ENCODE data around the gene RPTOR.
A peak's percentile ranks its signal among the peaks of the same experiment; 100 is the strongest.

RPTOR gene

DNA sequence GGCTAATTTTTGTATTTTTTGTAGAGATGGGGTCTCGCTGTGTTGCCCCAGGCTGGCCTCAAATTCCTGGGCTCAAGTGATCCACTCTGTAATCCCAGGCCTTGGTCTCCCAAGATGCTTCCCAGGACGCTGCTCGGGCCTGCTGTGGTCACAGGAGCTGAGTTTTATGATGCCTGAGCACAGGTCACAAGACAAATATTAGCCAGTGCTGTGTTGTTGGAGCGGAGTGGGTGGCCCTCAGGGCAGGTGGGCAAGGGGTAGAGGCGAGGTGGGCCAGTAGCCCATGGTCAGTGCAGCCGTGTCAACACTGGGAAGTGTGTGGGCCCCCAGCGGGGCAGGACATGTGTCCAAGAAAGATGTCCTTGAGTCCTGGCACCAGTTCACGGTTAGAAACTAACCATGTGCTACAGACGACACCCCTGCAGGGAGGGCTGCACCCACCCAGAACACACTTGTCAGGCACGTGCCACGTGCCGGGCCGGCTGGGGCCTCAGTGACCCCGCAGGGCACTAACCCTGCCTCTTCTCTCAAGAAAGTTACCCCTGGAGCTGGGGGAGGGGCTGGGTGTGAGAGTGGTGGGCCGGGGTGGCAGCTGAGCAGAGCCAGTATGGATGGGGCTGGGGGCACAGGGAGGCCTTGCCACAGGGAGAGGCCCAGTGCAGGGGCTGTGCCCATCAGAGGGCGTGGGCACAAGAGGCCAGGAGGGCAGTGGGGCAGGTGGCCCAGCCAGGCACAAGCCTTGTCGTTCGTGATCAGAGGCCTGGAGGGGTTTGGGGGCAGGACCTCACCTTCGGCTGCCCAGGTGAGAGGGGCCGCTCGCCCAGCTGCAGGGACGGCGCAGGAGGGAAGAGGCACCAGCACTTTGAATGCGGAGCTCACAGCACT, 343.9 kb downstream of the RPTOR start:
- DNase-seq = no peak

GRCh38 chr17:80889231-80890195, 344.9 kb downstream of the RPTOR start:
- DNase-seq = no peak

- no peak for DNase-seq
Observed at GRCh38 chr17:80890196-80890920, 345.7 kb downstream of the RPTOR start.

DNA sequence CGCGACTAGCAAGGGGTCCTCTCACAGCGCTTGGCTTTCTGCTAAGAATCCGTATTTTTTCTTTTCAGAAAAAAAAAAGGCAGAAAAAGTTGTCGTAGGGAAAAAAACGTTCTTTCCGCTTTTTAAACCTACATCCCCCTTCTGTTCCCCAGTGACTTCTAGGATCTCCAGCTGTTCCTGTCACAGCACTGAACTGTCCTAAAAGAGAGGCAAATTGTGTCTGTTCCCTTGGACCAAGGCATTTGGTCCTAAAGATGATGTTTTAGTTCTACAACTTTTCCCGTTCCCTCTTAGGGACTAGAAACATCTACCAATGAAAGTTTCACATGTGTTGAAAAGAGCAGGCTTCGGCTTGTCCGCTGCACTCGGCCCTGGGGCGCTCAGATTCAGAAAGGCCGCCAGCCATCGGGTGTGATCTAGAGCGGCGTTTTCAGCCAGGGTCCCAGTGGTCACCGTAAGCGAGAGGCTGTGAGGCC, 346.3 kb downstream of the RPTOR start:
- no peak for DNase-seq

DNA sequence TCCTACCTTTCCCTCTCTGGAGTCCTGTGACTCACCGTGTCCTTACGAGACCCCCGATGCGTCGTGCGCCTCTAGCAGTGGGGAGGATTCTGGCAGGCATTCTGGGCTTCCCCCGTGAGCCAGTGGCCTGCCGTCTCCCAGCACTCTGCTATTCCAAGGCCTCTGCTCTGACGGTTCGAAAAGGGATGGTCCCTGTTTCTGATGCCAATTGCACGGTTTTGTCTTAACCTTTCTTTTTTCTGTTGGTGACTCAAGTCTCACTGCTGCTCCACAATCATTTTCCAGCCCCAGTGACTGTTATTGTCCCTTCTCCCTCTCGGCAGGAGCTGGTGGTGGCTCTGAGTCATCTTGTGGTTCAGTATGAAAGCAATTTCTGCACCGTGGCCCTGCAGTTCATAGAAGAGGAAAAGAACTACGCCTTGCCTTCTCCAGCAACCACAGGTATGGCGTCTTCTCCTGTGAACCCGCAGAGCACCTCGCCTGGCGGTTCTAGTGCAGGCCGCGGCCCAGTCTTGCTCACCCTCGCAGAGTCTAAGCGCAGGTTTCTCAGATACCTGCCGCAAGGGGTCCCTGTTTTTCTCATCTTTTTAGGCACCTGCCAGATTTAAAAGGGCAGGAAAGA, 346.9 kb downstream of the RPTOR start:
- peak; percentile 48 for DNase-seq

- peak; percentile 56 for DNase-seq
Observed at GRCh38 chr17:80892019-80892855, 347.6 kb downstream of the RPTOR start.

DNA sequence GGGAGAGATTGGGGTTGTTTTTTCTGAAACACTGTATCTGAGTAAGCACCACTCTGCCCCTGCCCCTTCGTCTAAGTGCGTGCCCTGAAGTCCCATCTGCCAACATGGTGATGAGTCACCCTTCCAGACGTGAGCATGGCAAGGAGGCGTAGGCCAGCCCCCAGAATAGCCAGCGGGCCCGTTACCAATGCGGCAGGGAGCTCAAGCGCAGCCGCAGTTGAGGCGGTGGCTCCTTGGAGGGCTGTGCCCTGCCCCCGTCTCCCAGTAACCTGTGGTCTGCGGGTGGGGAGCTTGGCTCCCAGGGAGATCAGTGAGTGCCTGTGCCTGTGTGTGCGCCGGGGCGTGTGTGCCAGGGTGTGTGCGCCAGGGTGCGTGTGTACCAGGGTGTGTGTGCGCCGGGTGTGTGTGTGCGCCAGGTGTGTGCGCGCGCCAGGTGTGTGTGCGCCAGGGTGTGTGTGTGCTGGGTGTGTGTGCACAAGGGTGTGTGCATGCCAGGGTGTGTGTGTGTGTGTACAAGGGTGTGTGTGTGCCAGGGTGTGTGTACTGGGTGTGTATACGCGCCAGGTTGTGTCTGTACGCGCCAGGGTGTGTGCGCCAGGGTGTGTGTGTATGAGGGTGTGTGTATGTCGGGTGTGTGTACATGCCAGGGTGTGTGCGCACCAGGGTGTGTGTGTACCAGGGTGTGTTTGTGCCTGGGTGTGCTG, 348.4 kb downstream of the RPTOR start:
- peak; percentile 32 for DNase-seq

- no peak for DNase-seq
Observed at GRCh38 chr17:80893604-80894438, 349.2 kb downstream of the RPTOR start.

GRCh38 chr17:80894439-80894721, 349.7 kb downstream of the RPTOR start:
- DNase-seq = peak; percentile 35

DNA sequence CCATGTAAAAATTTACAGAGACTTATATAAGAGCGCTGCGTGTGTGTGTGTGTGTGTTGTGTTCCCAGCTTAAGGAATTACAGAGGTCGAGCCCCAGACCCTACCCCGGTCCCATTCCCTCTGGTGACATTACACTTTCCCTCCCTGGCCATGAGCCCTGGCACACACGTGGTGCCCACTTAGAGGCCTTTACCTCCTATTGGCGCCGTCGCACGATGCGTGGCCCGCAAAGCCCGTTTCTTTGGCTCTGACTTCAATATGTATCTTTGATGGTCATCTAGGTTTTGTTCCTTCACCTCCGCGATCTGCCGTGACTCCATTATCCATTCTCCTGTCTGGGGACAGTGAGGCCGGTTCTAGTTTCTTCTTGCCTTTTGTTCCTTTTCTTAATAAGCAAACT, 350.1 kb downstream of the RPTOR start:
- no peak for DNase-seq

- no peak for DNase-seq
Observed at GRCh38 chr17:80895366-80895765, 350.7 kb downstream of the RPTOR start.

DNA sequence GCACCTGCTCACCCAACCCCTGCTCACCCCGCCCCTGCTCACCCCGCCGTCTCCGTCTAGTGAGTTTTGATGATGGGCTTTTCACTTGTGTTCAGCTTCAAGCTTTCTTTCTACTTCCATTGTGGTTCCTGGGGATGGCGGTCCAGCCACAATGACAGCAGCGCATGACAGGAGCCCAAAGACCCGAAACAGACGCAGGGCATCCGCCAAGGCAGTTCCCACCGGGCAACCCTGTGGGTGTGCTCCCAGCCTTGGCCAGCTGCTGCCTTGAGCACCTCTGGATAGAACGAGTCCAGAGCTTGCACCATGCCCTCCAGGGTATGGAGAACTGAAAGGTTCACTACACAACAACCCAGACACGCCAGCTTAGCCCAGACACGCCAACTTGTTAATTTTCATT, 354.1 kb downstream of the RPTOR start:
- no peak for DNase-seq

- DNase-seq = peak; percentile 60
Observed at GRCh38 chr17:80899402-80900268, 355.0 kb downstream of the RPTOR start.

GRCh38 chr17:80901319-80901718, 356.7 kb downstream of the RPTOR start:
- no peak for DNase-seq

- no peak for DNase-seq
Observed at GRCh38 chr17:80902197-80902962, 357.7 kb downstream of the RPTOR start.

GRCh38 chr17:80902963-80903611, 358.4 kb downstream of the RPTOR start:
- no peak for DNase-seq

DNA sequence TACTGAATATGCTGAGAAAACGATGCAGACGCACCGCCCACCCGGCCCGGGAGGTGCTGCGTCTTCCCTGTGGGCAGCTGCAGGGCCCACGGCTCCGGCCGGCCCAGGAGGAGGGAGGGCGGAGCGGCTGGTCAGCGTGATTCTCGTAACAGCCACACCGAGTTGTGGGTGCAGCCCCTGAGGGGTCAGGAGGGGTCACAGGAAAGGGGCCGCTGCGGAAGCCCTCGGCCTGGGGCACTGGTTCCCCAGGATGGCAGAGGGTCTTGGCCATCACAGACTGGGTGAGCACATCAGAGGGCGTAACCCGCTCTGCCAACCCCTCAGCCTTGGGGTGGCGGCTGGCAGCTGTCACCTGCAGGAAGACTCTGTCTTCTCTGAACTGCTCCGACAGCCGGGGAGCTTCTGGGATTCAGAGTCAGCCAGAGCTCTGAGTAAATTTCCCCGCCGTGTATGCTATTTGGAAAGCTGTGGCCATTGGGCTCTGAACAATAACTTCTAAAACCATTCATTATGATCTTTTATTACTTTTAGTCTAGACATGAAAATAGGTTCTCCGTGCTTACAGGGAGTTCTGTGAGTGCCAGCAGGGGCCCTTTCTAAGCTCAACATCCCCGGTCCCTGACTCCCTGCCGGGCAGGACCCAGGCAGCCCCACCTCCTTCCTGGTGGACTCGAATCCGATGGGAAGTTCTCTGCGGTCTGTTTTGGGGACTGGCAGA, 359.6 kb downstream of the RPTOR start:
- no peak for DNase-seq
